Activated CD8-positive, alpha-beta memory T cell treated with anti-CD3 and anti-CD28 coated beads for 36 hours (primary cell): ENCODE results near the gene CHST13. TPM values are rescaled to one million over a fixed set of nuclear protein-coding genes. Genes with fewer than 3 reads are reported as not detected.

Source experiments
- CTCF ChIA-PET: fragments of 350-600 bp; sonication (Branson Sonifier 250); formaldehyde crosslinking; loops from one replicate; lab custom pipeline; 2021; ENCODE audit warnings: antibody characterized with exemption; lab: Charles Lee
- POLR2A ChIA-PET: fragments of 350-600 bp; sonication (Branson Sonifier 250); formaldehyde crosslinking; loops from one replicate; lab custom pipeline; 2021; ENCODE audit warnings: antibody characterized with exemption; lab: Charles Lee
- total RNA-seq, 2 experiments: library from RNA; stranded (reverse); gene quantifications; one replicate each; pipeline ENCODE4 v1.2.3, GENCODE V29; 2021

The CHST13 gene
- total RNA-seq, 2 experiments from 2014 or later, result not detected

GRCh38 chr3:126501736-126502135, 22.2 kb upstream of the CHST13 start:
- ChIA-PET POLR2A (no interaction called here), CTCF (no interaction called here)

GRCh38 chr3:126502656-126503055, 21.3 kb upstream of the CHST13 start:
- ChIA-PET CTCF (no interaction called here), POLR2A (no interaction called here)

GRCh38 chr3:126503701-126504100, 20.3 kb upstream of the CHST13 start:
- CTCF ChIA-PET, result no interaction called here
- POLR2A ChIA-PET, result no interaction called here

GRCh38 chr3:126507886-126508285, 16.1 kb upstream of the CHST13 start:
- ChIA-PET CTCF (interaction anchor here (1.3 kb wide), 1 partner anchor 95 kb away, joined by 3 read pairs; no protein-coding TSS in a partner anchor), POLR2A (no interaction called here)

GRCh38 chr3:126508564-126508964, 15.4 kb upstream of the CHST13 start:
- ChIA-PET CTCF (no interaction called here), POLR2A (no interaction called here)

- ChIA-PET CTCF (interaction anchor here (1.0 kb wide), 1 partner anchor 10 kb away, joined by 3 read pairs; no protein-coding TSS in a partner anchor), POLR2A (no interaction called here)
Measured at GRCh38 chr3:126509597-126510307, 14.2 kb upstream of the CHST13 start.

- CTCF ChIA-PET, result interaction anchor here (0.9 kb wide), 1 partner anchor 10 kb away, joined by 3 read pairs; no protein-coding TSS in a partner anchor
- POLR2A ChIA-PET, result no interaction called here
Measured at GRCh38 chr3:126510308-126510910, 13.5 kb upstream of the CHST13 start.

GRCh38 chr3:126511291-126511690, 12.7 kb upstream of the CHST13 start:
- ChIA-PET CTCF (interaction anchor here (0.9 to 1.4 kb wide), 2 partner anchors 9 to 11 kb away, joined by 3 to 5 read pairs; no protein-coding TSS in a partner anchor), POLR2A (no interaction called here)

- POLR2A ChIA-PET, result no interaction called here
- CTCF ChIA-PET, result interaction anchor here (1.4 kb wide), 1 partner anchor 10 kb away, joined by 5 read pairs; no protein-coding TSS in a partner anchor
Measured at GRCh38 chr3:126512026-126512425, 11.9 kb upstream of the CHST13 start.

- ChIA-PET CTCF (no interaction called here), POLR2A (no interaction called here)
Measured at GRCh38 chr3:126512916-126513650, 10.9 kb upstream of the CHST13 start.

- CTCF ChIA-PET, result interaction anchor here (1.2 kb wide), 1 partner anchor 9 kb away, joined by 3 read pairs; no protein-coding TSS in a partner anchor
Measured at GRCh38 chr3:126514161-126514560, 9.8 kb upstream of the CHST13 start.

GRCh38 chr3:126515066-126515706, 8.8 kb upstream of the CHST13 start:
- ChIA-PET POLR2A (no interaction called here), CTCF (no interaction called here)

More at GRCh38 chr3:126514161-126514560, 9.8 kb upstream of the CHST13 start:
- POLR2A ChIA-PET, result no interaction called here

- CTCF ChIA-PET, result no interaction called here
- POLR2A ChIA-PET, result no interaction called here
Measured at GRCh38 chr3:126516152-126516935, 7.6 kb upstream of the CHST13 start.

- POLR2A ChIA-PET, result no interaction called here
- CTCF ChIA-PET, result no interaction called here
Measured at GRCh38 chr3:126516936-126517290, 7.0 kb upstream of the CHST13 start.

GRCh38 chr3:126517291-126517951, 6.5 kb upstream of the CHST13 start, which contains the start of gene UROC1:
Gene UROC1, minus strand, starts transcription at chr3:126517773. Its CDS starts 54 bp downstream, at chr3:126517719.
- ChIA-PET CTCF (no interaction called here), POLR2A (no interaction called here)

- CTCF ChIA-PET, result no interaction called here
- POLR2A ChIA-PET, result no interaction called here
Measured at GRCh38 chr3:126517986-126518778, 5.8 kb upstream of the CHST13 start.

GRCh38 chr3:126518779-126519177, 5.2 kb upstream of the CHST13 start:
- CTCF ChIA-PET, result no interaction called here

More at GRCh38 chr3:126518779-126519177, 5.2 kb upstream of the CHST13 start:
- POLR2A ChIA-PET, result no interaction called here
